ENCODE measurements around the gene STKLD1. TPM values are rescaled to one million over a fixed set of nuclear protein-coding genes. Genes with fewer than 3 reads are reported as not detected.
A peak's percentile ranks its signal among the peaks of the same experiment; 100 is the strongest.
"Not testable (repeated sequence)": the region's sequence is repeated elsewhere in the genome, so short reads cannot be mapped to it uniquely, and the experiment has no call there.

Gene STKLD1
- total and polyA plus RNA-seq, 2 experiments from 2014 or later: 2.2 to 5.1 TPM

DNA sequence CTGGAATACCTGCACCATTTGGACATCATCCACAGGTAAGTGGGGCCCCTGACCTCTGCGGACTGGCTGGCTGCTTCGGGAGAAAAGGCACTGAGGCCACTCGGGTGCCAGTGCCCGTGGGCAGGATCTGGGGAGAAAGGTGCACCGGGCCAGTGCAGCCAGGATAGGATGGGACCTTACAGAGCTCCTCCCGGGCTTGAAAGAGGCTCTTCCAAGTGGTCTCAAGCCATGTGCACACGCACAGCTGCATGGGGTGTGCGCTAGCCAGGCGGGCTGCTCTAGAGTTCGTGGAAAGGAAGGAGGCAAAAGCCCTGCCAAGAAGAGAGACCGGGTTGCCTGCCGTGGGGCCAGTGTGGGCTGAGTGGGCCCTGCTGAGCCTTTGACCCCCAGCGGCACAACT lies 13.4 kb downstream of the STKLD1 start:
- no peak overlapping the region for H3K4me3 ChIP-seq
- no peaks in the 10 kb centered on the region for H3K4me1 ChIP-seq (ENCODE audit: low read depth)
- H3K27me3 ChIP-seq: no peaks in the 10 kb centered on the region
- no peaks in the 10 kb centered on the region for H3K36me3 ChIP-seq
- no peaks in the 10 kb centered on the region for H3K9me3 ChIP-seq (ENCODE audit: low read depth)
- TF ChIP-seq CTCF (IDR thresholded peaks at IDR 0.05; ENCODE audit: low read depth, low read length): no peak
- no peak for DNase-seq (ENCODE audit: low read depth in 1 of 2, low spot score in 1 of 2)
- H3K27ac ChIP-seq: no peak overlapping the region

- Histone ChIP-seq H3K36me3 (no peaks in the 10 kb centered on the region), H3K9me3 (ENCODE audit: low read depth) (no peaks in the 10 kb centered on the region), H3K27ac (no peak overlapping the region), H3K4me3 (no peak overlapping the region), H3K4me1 (ENCODE audit: low read depth) (no peaks in the 10 kb centered on the region), H3K27me3 (no peaks in the 10 kb centered on the region)
- no peak for TF ChIP-seq CTCF (IDR thresholded peaks at IDR 0.05; ENCODE audit: low read depth, low read length)
- no peak for DNase-seq (ENCODE audit: low read depth in 1 of 2, low spot score in 1 of 2)
Measured at GRCh38 chr9:133390713-133391112, 14.5 kb downstream of the STKLD1 start.

DNA sequence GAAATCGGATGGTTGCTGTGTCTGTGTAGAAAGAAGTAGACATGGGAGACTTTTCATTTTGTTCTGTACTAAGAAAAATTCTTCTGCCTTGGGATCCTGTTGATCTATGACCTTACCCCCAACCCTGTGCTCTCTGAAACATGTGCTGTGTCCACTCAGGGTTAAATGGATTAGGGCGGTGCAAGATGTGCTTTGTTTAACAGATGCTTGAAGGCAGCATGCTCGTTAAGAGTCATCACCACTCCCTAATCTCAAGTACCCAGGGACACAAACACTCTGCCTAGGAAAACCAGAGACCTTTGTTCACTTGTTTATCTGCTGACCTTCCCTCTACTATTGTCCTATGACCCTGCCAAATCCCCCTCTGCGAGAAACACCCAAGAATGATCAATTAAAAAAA lies 15.3 kb downstream of the STKLD1 start:
- not testable (repeated sequence) for DNase-seq (ENCODE audit: low read depth in 1 of 2, low spot score in 1 of 2); H3K36me3 ChIP-seq; H3K27ac ChIP-seq; H3K4me1 ChIP-seq (ENCODE audit: low read depth); H3K4me3 ChIP-seq; H3K27me3 ChIP-seq; H3K9me3 ChIP-seq (ENCODE audit: low read depth)

- H3K27me3 ChIP-seq; H3K4me3 ChIP-seq; DNase-seq (ENCODE audit: low read depth in 1 of 2, low spot score in 1 of 2); H3K9me3 ChIP-seq (ENCODE audit: low read depth); H3K4me1 ChIP-seq (ENCODE audit: low read depth); H3K27ac ChIP-seq; H3K36me3 ChIP-seq: not testable (repeated sequence)
Measured at GRCh38 chr9:133392308-133392707, 16.1 kb downstream of the STKLD1 start.

GRCh38 chr9:133393399-133393798 lies 17.2 kb downstream of the STKLD1 start:
- Histone ChIP-seq H3K27me3 (no peaks in the 10 kb centered on the region), H3K4me1 (ENCODE audit: low read depth) (no peaks in the 10 kb centered on the region), H3K36me3 (no peaks in the 10 kb centered on the region), H3K9me3 (ENCODE audit: low read depth) (no peaks in the 10 kb centered on the region), H3K4me3 (no peak overlapping the region), H3K27ac (no peak overlapping the region)
- DNase-seq (ENCODE audit: low read depth in 1 of 2, low spot score in 1 of 2): no peak
- no peak for TF ChIP-seq CTCF (IDR thresholded peaks at IDR 0.05; ENCODE audit: low read depth, low read length)

- TF ChIP-seq CTCF (IDR thresholded peaks at IDR 0.05; ENCODE audit: low read depth, low read length): no peak
- Histone ChIP-seq H3K27me3 (no peaks in the 10 kb centered on the region), H3K9me3 (ENCODE audit: low read depth) (no peaks in the 10 kb centered on the region), H3K27ac (no peak overlapping the region), H3K4me1 (ENCODE audit: low read depth) (no peaks in the 10 kb centered on the region), H3K4me3 (no peak overlapping the region), H3K36me3 (no peaks in the 10 kb centered on the region)
- no peak for DNase-seq (ENCODE audit: low read depth in 1 of 2, low spot score in 1 of 2)
Measured at GRCh38 chr9:133394687-133395271, 18.6 kb downstream of the STKLD1 start.

DNA sequence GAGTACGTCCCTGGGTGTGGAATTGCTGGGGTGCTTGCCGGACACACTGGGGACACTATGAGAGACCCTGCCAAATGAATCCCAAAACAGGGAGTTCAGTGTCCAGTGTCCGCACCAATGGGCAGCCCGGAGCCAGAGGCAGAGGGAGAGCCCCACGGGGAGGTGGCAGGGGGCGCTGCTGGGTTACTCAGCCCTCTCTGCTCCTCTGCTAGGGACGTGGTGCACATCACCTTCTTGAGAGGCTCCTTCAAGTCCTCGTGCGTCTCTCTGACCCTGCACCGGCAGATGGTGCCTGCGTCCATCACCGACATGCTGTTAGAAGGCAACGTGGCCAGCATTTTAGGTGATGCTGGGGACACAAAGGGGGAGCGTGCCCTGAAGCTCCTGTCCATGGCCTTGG lies 20.8 kb downstream of the STKLD1 start:
- no peaks in the 10 kb centered on the region for H3K36me3 ChIP-seq
- no peak overlapping the region for H3K4me3 ChIP-seq
- H3K27me3 ChIP-seq: no peaks in the 10 kb centered on the region
- peak; percentile 34 to 49 for DNase-seq (ENCODE audit: low read depth in 1 of 2, low spot score in 1 of 2)
- TF ChIP-seq CTCF (IDR thresholded peaks at IDR 0.05; ENCODE audit: low read depth, low read length): peak; percentile 52
- no peaks in the 10 kb centered on the region for H3K4me1 ChIP-seq (ENCODE audit: low read depth)
- no peak overlapping the region for H3K27ac ChIP-seq
- H3K9me3 ChIP-seq (ENCODE audit: low read depth): no peaks in the 10 kb centered on the region
